GM15510 (cell line): Measurements from ENCODE around the gene MAG.

Experiments used
- POLR2A ChIP-seq: IDR thresholded peaks from 3 replicates; pipeline ENCODE4 v1.6.1; 2011; ENCODE audit warnings: borderline replicate concordance; ENCODE audit not compliant: insufficient read length; ENCODE audit errors: extremely low read depth

The MAG gene

DNA sequence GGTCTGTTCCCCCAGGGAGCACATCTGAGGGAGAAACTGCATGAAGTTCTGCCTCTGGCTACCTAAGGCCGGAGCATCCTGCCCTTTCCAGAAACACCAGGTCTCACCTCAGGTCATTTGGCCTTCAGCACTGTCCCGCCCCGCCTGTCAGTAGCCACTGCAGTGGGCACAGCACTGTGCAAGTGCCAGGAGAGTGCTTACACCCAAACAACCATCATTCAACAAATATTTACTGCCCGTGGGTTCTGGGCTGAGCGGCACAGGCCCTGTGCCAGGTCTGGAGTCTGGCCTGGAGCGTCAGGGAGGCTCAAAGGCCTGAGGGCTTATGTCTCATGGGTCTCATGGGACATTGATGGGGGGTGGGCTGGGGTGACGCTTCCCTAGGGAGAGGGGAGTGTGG is 20.4 kb upstream of the MAG start:
- TF ChIP-seq POLR2A, result no peak

GRCh38 chr19:35272122-35272719 is 19.7 kb upstream of the MAG start:
- no peak for TF ChIP-seq POLR2A

- no peak for TF ChIP-seq POLR2A
Measured at GRCh38 chr19:35272954-35273649, 18.9 kb upstream of the MAG start.

DNA sequence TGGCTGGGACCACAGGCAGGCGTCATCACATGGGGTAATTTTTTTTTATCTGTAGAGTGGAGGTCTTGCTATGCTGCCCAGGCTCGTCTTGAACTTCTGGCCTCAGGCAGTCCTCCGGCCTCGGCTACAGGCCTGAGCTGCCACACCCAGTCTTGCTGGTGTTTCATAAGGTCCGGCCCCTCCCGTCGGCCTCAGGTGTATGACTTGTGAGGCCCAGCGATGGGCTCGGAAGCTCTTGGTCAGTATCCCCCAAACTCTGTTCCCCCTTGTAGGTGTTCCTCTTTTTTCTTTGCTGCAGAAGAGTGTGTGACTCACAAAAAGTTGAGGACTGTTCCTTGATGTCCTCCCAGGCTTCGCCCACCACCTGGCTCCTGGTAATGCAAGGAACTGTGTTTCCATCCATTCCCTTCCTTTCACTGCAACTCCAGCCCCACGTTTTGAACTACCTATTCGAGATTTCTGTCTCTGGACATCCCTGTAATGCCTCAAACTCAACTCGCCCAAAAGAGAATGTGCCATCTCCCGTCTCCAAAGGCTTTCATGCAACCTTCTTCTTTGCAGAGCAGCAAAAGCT is 18.2 kb upstream of the MAG start:
- TF ChIP-seq POLR2A, result no peak

GRCh38 chr19:35274323-35274722 is 17.6 kb upstream of the MAG start:
- TF ChIP-seq POLR2A, result no peak

DNA sequence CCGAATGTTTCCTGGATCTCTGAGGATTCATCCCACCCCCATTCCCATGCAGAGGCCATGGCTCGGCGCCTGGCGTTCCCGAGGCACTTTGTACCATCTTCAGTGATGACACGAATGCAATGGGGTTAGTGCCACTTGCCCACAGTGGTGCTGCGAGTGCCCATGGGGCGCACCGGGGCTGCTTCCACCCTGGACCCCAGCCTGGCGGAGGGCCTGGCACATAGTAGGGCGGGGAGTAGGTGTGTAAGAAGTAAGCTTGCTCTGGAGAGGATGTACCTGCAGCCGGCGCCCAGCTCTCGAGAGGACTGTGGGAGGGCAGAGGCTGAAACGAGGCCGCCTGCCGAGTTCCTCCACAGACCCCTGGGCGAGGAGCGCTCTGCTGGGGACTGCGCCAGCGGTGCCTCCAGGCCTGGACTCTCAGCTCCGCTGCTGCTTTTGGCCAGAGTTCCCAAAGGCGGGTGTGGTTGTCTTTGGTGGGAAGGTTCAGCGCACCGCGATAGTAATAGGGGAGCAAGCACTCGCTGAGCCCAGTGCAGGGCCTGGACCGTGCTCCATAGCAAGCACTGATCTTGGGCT is 15.2 kb upstream of the MAG start:
- no peak for TF ChIP-seq POLR2A

GRCh38 chr19:35278578-35279284 is 13.2 kb upstream of the MAG start:
- no peak for TF ChIP-seq POLR2A

DNA sequence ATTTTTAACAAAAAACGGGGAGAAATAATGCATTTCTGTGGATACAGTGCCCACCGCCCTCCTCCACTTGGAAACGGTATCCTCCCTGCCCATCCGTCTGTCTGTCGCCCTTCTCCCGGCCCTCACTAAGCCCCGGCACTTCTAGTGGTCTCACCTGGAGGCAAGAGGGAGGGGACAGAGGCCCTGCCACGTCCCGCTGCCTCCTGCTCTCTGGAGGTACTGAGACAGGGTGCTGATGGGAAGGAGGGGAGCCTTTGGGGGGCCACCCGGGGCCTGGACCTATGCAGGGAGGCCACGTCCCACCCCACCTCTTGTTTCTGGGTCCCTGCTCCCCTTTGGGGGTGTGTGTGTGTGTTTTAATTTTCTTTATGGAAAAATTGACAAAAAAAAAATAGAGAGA is 12.6 kb upstream of the MAG start:
- TF ChIP-seq POLR2A, result no peak

DNA sequence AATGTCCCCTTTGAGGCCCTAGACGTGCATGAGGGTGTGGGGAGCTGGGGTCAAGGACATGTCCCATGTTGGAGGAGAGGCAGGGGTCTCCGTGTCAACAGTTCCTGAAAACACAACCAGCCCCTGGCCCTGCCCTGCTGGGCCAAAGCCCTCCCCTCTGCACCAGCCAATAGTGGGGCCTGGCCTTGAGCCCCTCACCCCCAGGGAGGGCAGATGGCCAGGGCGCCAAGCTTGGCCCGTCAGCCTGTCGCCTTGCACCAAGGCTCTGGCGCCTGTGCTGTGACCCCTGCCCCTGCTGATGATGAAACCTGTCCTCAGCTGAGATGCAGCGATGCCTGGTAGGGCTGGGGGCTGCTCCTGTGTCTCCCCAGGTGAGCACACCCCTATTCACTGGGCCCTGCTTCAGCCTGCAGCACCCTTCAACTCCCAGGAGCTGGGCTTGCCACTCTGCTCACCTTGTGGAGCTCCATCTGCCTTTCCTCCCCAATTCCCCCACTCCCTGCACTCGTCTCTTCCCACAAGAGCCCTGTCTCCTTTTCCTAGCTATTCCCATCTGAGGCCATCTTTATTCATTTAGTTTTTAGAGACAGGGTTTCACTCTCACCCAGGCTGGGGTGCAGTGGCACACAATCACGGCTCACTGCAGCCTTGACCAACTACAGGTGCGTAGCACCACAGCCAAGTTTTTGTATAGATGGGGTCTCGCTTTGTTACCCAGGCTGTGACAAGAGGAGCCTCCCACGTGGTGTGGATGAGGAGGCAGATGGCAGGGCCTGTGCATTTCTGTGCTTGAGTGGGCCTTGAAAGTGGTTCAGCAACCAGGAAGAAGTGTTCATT is 11.8 kb upstream of the MAG start:
- TF ChIP-seq POLR2A, result peak; percentile 5

DNA sequence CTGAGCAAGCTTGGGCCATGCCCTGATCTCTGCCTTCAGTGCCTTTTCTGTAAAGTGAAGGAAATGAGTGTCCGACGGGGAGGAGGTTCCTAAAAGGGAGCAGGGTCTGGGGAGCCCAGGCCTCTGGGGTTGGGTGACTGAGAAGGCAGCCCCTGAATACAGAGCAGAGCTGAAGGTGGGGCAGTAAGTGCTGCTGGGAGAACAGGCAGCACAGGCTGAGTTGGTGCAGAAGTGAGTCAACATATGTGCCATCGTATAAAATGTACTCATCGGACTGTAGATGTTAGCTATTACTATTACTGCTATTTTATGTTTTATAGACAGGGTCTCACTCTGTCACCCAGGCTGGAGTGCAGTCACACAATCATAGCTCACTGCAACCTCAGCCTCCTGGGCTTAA is 10.7 kb upstream of the MAG start:
- no peak for TF ChIP-seq POLR2A

GRCh38 chr19:35284153-35285094 is 7.5 kb upstream of the MAG start:
- TF ChIP-seq POLR2A, result no peak

DNA sequence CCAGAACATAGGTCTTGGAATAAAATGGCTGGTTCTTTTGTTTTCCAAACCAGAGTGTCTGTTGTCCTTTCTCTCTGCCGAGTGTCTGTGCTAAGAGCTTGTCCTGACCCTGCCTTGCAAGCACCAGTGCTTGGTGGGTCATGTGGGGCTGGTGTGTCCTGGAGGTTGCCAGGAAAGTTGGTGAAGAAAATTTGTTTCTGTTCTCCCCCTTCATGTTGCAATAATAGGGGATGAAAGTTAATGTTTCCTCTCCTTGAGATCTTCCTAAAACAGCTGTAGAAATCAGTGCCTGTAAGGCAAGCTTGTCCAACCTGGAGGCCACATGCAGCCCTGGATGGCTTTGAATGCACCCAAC is 6.9 kb upstream of the MAG start:
- no peak for TF ChIP-seq POLR2A

GRCh38 chr19:35287713-35288112 is 4.2 kb upstream of the MAG start:
- TF ChIP-seq POLR2A, result no peak
